Measurements from ENCODE around the gene FFAR4.
A peak's percentile ranks its signal among the peaks of the same experiment; 100 is the strongest.
"Not testable (repeated sequence)": the region's sequence is repeated elsewhere in the genome, so short reads cannot be mapped to it uniquely, and the experiment has no call there.

FFAR4 gene

GRCh38 chr10:93566435-93567276 is at the start of gene FFAR4:
Gene FFAR4 (plus strand): TSS chr10:93566665. CDS start chr10:93566721, 56 bp downstream.
- DNase-seq (ENCODE audit: low spot score) = no peak

GRCh38 chr10:93518531-93518930 is 47.9 kb upstream of the FFAR4 start:
- no peak for DNase-seq (ENCODE audit: low spot score)

GRCh38 chr10:93535293-93535692 is 31.2 kb upstream of the FFAR4 start:
- no peak for DNase-seq (ENCODE audit: low spot score)

GRCh38 chr10:93540871-93541270 is 25.6 kb upstream of the FFAR4 start:
- DNase-seq (ENCODE audit: low spot score) = not testable (repeated sequence)

GRCh38 chr10:93541402-93542357 is 24.8 kb upstream of the FFAR4 start:
- peak; percentile 13 for DNase-seq (ENCODE audit: low spot score)

- DNase-seq (ENCODE audit: low spot score) = no peak
These were observed 24.1 kb upstream of the FFAR4 start for GRCh38 chr10:93542358-93542791.

- DNase-seq (ENCODE audit: low spot score) = not testable (repeated sequence)
These were observed 19.5 kb upstream of the FFAR4 start for GRCh38 chr10:93546995-93547394.

GRCh38 chr10:93547522-93547921 is 18.9 kb upstream of the FFAR4 start:
- DNase-seq (ENCODE audit: low spot score) = no peak

GRCh38 chr10:93548376-93549071 is 17.9 kb upstream of the FFAR4 start:
- no peak for DNase-seq (ENCODE audit: low spot score)

GRCh38 chr10:93550606-93551005 is 15.9 kb upstream of the FFAR4 start:
- DNase-seq (ENCODE audit: low spot score) = no peak

GRCh38 chr10:93552780-93553179 is 13.7 kb upstream of the FFAR4 start:
- no peak for DNase-seq (ENCODE audit: low spot score)

GRCh38 chr10:93553482-93554315 is 12.8 kb upstream of the FFAR4 start:
- DNase-seq (ENCODE audit: low spot score) = no peak

- no peak for DNase-seq (ENCODE audit: low spot score)
These were observed 12.2 kb upstream of the FFAR4 start for GRCh38 chr10:93554316-93554663.

GRCh38 chr10:93554760-93555432 is 11.6 kb upstream of the FFAR4 start:
- peak; percentile 23 for DNase-seq (ENCODE audit: low spot score)

GRCh38 chr10:93559490-93559889 is 7.0 kb upstream of the FFAR4 start:
- DNase-seq (ENCODE audit: low spot score) = no peak

- DNase-seq (ENCODE audit: low spot score) = no peak
These were observed 5.9 kb upstream of the FFAR4 start for GRCh38 chr10:93560541-93560940.

GRCh38 chr10:93565446-93565845 is 1.0 kb upstream of the FFAR4 start:
- DNase-seq (ENCODE audit: low spot score) = no peak

- DNase-seq (ENCODE audit: low spot score) = no peak
These were observed 1.0 kb downstream of the FFAR4 start for GRCh38 chr10:93567277-93568104.

- DNase-seq (ENCODE audit: low spot score) = no peak
These were observed 1.6 kb downstream of the FFAR4 start for GRCh38 chr10:93568105-93568390.

- DNase-seq (ENCODE audit: low spot score) = no peak
These were observed 3.9 kb downstream of the FFAR4 start for GRCh38 chr10:93570383-93570782.
